K562 (cell line): ENCODE measurements around the gene GTPBP1. TPM values are rescaled to one million over a fixed set of nuclear protein-coding genes. Genes with fewer than 3 reads are reported as not detected.

ENCODE experiments used
- DPF2 ChIP-seq: fragments of 450-650 bp; IDR thresholded peaks from 2 replicates; pipeline ENCODE4 v1.6.1; 2016
- ELF4 ChIP-seq: fragments of 450-650 bp; formaldehyde crosslinking; IDR thresholded peaks from 2 replicates; pipeline ENCODE4 v1.4.0; 2022; ENCODE audit warnings: missing genetic modification characterization
- ESRRA ChIP-seq: fragments of 450-650 bp; IDR thresholded peaks from 2 replicates; pipeline ENCODE4 v1.6.1; 2014; ENCODE audit warnings: low read depth, mild to moderate bottlenecking, moderate library complexity, borderline replicate concordance
- HEY1 ChIP-seq: fragments of 250-450 bp; sonication (Bioruptor Pico); IDR thresholded peaks from 2 replicates; pipeline ENCODE4 v1.5.0; 2020; ENCODE audit warnings: mild to moderate bottlenecking, moderate library complexity, borderline replicate concordance
- HNRNPL ChIP-seq: fragments of 200-400 bp; formaldehyde crosslinking; IDR thresholded peaks from 2 replicates; pipeline ENCODE4 v1.6.1; 2017; ENCODE audit warnings: low read depth, mild to moderate bottlenecking, low read length
- KHSRP ChIP-seq: fragments of 450-650 bp; IDR thresholded peaks from 2 replicates; pipeline ENCODE4 v1.6.1; 2017
- PHTF2 ChIP-seq: fragments of 250-450 bp; sonication (Bioruptor Pico); IDR thresholded peaks from 2 replicates; pipeline ENCODE4 v1.5.0; 2021; ENCODE audit warnings: mild to moderate bottlenecking
- PML ChIP-seq: IDR thresholded peaks from 2 replicates; pipeline ENCODE4 v1.6.1; 2012; ENCODE audit warnings: low read length, inconsistent platforms
- POLR3G ChIP-seq: IDR thresholded peaks from 2 replicates; pipeline ENCODE4 v1.6.1; 2011; ENCODE audit not compliant: insufficient read length, insufficient replicate concordance; ENCODE audit errors: extremely low read depth
- TAL1 ChIP-seq: fragments of 450-650 bp; IDR thresholded peaks from 2 replicates; pipeline ENCODE4 v1.6.1; 2016; ENCODE audit warnings: mild to moderate bottlenecking
- TBL1XR1 ChIP-seq, 2 experiments: IDR thresholded peaks; 2 replicates each; pipeline ENCODE4 v1.6.1; 2012; ENCODE audit warnings: improper control_type of control experiment in 2 of 2, low read length in 2 of 2, mild to moderate bottlenecking in 1 of 2
- TOE1 ChIP-seq, 2 experiments: fragments of 450-650 bp in 1 of 2; sonication (generic) in 1 of 2; formaldehyde crosslinking in 1 of 2; IDR thresholded peaks; 2 replicates each; pipeline versions ENCODE4 v1.7.1 to v1.8.0; 2016 to 2022; ENCODE audit warnings: borderline replicate concordance in 2 of 2, mild to moderate bottlenecking in 2 of 2, antibody characterized with exemption in 1 of 2, inconsistent platforms in 1 of 2, low read depth in 1 of 2, missing genetic modification reagents in 1 of 2, moderate library complexity in 1 of 2
- ZNF24 ChIP-seq: fragments of 450-650 bp; IDR thresholded peaks from 2 replicates; pipeline ENCODE4 v1.6.1; 2016
- ZSCAN32 ChIP-seq: fragments of 450-650 bp; formaldehyde crosslinking; IDR thresholded peaks from 2 replicates; pipeline ENCODE4 v1.4.0; 2020; ENCODE audit warnings: mild to moderate bottlenecking, moderate library complexity
- polyA plus RNA-seq, 8 experiments: library from polyadenylated mRNA; depleted of rRNA in 4 of 8; stranded (reverse) in 5 of 8; unstranded in 3 of 8; fragments of >200 nt; fragmentation: Nextera tagmentation in 2 of 8; fragmentation: Illumina TruSeq in 1 of 8; extraction: Ambion mirVana in 2 of 8; extraction: Trizol in 1 of 8; gene quantifications; 2 replicates each; pipeline versions ENCODE4 v1.2.1 to v1.2.3, GENCODE V29; 2011 to 2014; ENCODE audit warnings: inconsistent platforms in 1 of 8, missing spikeins in 1 of 8
- total RNA-seq, 7 experiments: library from RNA; depleted of rRNA in 6 of 7; stranded (reverse); fragments of >200 nt in 6 of 7; fragmentation: Illumina TruSeq in 2 of 7; extraction: Trizol in 2 of 7; gene quantifications; 2 replicates each; pipeline versions ENCODE4 v1.2.1 to v1.2.3, GENCODE V29; 2011 to 2021; ENCODE audit warnings: low replicate concordance in 1 of 7
- TF ChIP-seq, protein P1 (sequence below): fragments of 450-650 bp; formaldehyde crosslinking; IDR thresholded peaks from 2 replicates; pipeline ENCODE4 v1.4.0; 2022; ENCODE audit warnings: missing genetic modification characterization
- TF ChIP-seq, protein P2 (sequence below), 2 experiments: fragments of 450-650 bp; formaldehyde crosslinking in 1 of 2; IDR thresholded peaks; 2 replicates each; pipeline versions ENCODE4 v1.4.0 to v1.6.1; 2014 to 2020; ENCODE audit warnings: mild to moderate bottlenecking in 2 of 2, borderline replicate concordance in 1 of 2, low read depth in 1 of 2
- TF ChIP-seq, protein P3 (sequence below): fragments of 250-450 bp; sonication (Bioruptor Pico); IDR thresholded peaks from 2 replicates; pipeline ENCODE4 v1.4.0; 2020

The GTPBP1 gene
- total and polyA plus RNA-seq, 9 of the 15 experiments (the other 6 are each of a cell fraction or from before 2014, with no cell fraction given), result 0.83 to 53.2 (median 23.3) TPM

DNA sequence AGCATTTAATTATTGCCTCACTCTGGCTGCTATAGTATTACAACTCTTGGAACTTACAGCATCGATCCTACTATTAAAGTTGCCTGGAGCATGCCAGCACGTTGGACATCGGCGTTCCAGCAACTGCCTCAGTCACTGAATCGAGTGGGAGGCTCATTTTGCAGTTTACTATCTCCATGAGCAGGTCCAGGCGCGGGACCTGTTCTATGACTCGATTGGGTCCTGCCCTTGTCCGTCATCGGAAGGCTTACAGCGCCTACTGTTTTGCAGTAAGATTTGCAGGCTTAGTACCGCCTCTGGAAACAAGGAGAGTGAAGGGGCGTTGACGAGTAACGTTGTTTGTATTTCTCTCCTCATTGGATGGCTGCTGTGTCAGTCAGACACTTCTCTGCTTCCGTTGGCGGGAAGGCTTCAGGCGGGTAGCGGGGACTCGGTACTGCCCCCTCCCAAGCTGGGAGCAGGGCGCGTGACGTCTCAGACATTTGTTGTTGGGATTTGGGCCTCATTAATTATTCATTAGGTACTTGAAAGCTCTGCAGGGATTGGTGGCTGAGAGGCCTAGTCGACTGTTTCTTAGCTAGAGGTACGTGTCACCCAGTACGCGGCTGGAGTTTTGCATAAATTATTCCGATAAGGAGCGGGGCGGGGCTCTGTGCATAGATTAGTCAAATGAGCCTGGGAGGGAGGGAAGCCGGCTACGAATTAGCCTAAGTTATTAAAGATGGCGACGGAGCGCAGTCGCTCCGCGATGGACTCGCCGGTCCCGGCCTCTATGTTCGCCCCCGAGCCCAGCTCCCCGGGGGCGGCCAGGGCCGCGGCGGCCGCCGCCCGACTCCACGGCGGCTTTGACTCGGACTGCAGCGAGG lies at the start of gene GTPBP1 (continued):
- TF ChIP-seq, protein P1, sequence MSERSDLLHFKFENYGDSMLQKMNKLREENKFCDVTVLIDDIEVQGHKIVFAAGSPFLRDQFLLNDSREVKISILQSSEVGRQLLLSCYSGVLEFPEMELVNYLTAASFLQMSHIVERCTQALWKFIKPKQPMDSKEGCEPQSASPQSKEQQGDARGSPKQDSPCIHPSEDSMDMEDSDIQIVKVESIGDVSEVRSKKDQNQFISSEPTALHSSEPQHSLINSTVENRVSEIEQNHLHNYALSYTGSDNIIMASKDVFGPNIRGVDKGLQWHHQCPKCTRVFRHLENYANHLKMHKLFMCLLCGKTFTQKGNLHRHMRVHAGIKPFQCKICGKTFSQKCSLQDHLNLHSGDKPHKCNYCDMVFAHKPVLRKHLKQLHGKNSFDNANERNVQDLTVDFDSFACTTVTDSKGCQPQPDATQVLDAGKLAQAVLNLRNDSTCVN (CRISPR knock-in tag), result no peak
- no peak for TF ChIP-seq KHSRP
- TF ChIP-seq POLR3G, result no peak
- TF ChIP-seq HEY1 (CRISPR knock-in tag), result no peak
- no peak for TF ChIP-seq HNRNPL
- peak; percentile 33; the same call in 1 of the 2 replicates for TF ChIP-seq TAL1
- TF ChIP-seq ZSCAN32 (CRISPR knock-in tag), result no peak
- no peak for TF ChIP-seq ESRRA
- peak; percentile 63 for TF ChIP-seq DPF2
- TF ChIP-seq PML, result peak; percentile 41; the same call in 1 of the 2 replicates
- TF ChIP-seq TOE1 (IDR thresholded peaks at IDR 0.05; ENCODE audit: borderline replicate concordance), result peak; percentile 49; the same call in 1 of the 2 replicates
- TF ChIP-seq TOE1 (CRISPR knock-in tag; IDR thresholded peaks at IDR 0.05; ENCODE audit: borderline replicate concordance, low read depth), result no peak
- TF ChIP-seq, protein P2, sequence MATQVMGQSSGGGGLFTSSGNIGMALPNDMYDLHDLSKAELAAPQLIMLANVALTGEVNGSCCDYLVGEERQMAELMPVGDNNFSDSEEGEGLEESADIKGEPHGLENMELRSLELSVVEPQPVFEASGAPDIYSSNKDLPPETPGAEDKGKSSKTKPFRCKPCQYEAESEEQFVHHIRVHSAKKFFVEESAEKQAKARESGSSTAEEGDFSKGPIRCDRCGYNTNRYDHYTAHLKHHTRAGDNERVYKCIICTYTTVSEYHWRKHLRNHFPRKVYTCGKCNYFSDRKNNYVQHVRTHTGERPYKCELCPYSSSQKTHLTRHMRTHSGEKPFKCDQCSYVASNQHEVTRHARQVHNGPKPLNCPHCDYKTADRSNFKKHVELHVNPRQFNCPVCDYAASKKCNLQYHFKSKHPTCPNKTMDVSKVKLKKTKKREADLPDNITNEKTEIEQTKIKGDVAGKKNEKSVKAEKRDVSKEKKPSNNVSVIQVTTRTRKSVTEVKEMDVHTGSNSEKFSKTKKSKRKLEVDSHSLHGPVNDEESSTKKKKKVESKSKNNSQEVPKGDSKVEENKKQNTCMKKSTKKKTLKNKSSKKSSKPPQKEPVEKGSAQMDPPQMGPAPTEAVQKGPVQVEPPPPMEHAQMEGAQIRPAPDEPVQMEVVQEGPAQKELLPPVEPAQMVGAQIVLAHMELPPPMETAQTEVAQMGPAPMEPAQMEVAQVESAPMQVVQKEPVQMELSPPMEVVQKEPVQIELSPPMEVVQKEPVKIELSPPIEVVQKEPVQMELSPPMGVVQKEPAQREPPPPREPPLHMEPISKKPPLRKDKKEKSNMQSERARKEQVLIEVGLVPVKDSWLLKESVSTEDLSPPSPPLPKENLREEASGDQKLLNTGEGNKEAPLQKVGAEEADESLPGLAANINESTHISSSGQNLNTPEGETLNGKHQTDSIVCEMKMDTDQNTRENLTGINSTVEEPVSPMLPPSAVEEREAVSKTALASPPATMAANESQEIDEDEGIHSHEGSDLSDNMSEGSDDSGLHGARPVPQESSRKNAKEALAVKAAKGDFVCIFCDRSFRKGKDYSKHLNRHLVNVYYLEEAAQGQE (IDR thresholded peaks at IDR 0.05; ENCODE audit: borderline replicate concordance), result no peak
- TF ChIP-seq, protein P2 (CRISPR knock-in tag; IDR thresholded peaks at IDR 0.05; ENCODE audit: low read depth), result no peak
- TF ChIP-seq TBL1XR1 (IDR thresholded peaks at IDR 0.05; ENCODE audit: low read length in 2 of 2), result peak in 1 of 2 experiments; percentile 26; a peak in 1 of 4 replicates
- TF ChIP-seq ZNF24, result 0 out of 2 replicates have a peak, but pooled peaks have one; percentile 8
- TF ChIP-seq, protein P3, sequence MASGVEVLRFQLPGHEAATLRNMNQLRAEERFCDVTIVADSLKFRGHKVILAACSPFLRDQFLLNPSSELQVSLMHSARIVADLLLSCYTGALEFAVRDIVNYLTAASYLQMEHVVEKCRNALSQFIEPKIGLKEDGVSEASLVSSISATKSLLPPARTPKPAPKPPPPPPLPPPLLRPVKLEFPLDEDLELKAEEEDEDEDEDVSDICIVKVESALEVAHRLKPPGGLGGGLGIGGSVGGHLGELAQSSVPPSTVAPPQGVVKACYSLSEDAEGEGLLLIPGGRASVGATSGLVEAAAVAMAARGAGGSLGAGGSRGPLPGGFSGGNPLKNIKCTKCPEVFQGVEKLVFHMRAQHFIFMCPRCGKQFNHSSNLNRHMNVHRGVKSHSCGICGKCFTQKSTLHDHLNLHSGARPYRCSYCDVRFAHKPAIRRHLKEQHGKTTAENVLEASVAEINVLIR, result peak; percentile 62
- no peak for TF ChIP-seq PHTF2 (CRISPR knock-in tag)
- TF ChIP-seq ELF4 (CRISPR knock-in tag), result no peak
